IMR-90 (cell line): Measurements from ENCODE around the gene HNF1B. TPM values are rescaled to one million over a fixed set of nuclear protein-coding genes. Genes with fewer than 3 reads are reported as not detected.

Source experiments
- ATAC-seq: fragments of 200-7000 bp; cut with Tn5 transposase; 2 replicates; pipeline ENCODE4 v1.9.1; 2020; ENCODE audit warnings: low read depth, mild to moderate bottlenecking, moderate library complexity
- BruUV-seq: library from RNA; stranded (reverse); fragments of 400-500 nt; replicated peaks from 2 replicates; lab custom pipeline; 2021; lab: Mats Ljungman, UMichigan
- CTCF ChIA-PET: fragments of 300-600 bp; formaldehyde crosslinking; extraction: SDS; loops from one replicate; lab custom pipeline; 2021; ENCODE audit warnings: antibody characterized with exemption; lab: Yijun Ruan, JAX
- POLR2A ChIA-PET: fragments of 300-600 bp; sonication (Branson Sonifier 250); formaldehyde crosslinking; loops from one replicate; lab custom pipeline; 2022; ENCODE audit warnings: antibody characterized with exemption; ENCODE audit not compliant: unreplicated experiment; lab: Charles Lee
- DNase-seq: peaks from one replicate; pipeline ENCODE4 v3.0.0; 2013
- H2AFZ ChIP-seq: replicated peaks from 2 replicates; pipeline ENCODE3; 2013; ENCODE audit warnings: low read length, mild to moderate bottlenecking; ENCODE audit not compliant: poor library complexity
- H2AK5ac ChIP-seq: 2 replicates; pipeline ENCODE4 v1.6.1; 2013; ENCODE audit warnings: low read depth, low read length, inconsistent platforms
- H2AK9ac ChIP-seq: replicated peaks from 2 replicates; pipeline ENCODE3; 2013; ENCODE audit warnings: mild to moderate bottlenecking, low read depth, low read length, moderate library complexity; ENCODE audit not compliant: poor library complexity
- H2BK120ac ChIP-seq: 2 replicates; pipeline ENCODE4 v1.6.1; 2013; ENCODE audit warnings: low read depth, low read length, inconsistent platforms
- H2BK15ac ChIP-seq: 3 replicates; pipeline ENCODE4 v1.6.1; 2013; ENCODE audit warnings: low read depth, low read length, inconsistent platforms
- H2BK20ac ChIP-seq: 2 replicates; pipeline ENCODE4 v1.6.1; 2013; ENCODE audit warnings: low read depth, mild to moderate bottlenecking, inconsistent platforms, low read length, moderate library complexity
- H2BK5ac ChIP-seq: 2 replicates; pipeline ENCODE4 v1.6.1; 2013; ENCODE audit warnings: mild to moderate bottlenecking, low read depth, low read length, inconsistent platforms; ENCODE audit not compliant: poor library complexity, severe bottlenecking
- H3K14ac ChIP-seq: replicated peaks from 2 replicates; pipeline ENCODE4 v1.6.1; 2013; ENCODE audit warnings: low read depth, low read length, inconsistent platforms
- H3K18ac ChIP-seq: 2 replicates; pipeline ENCODE4 v1.6.1; 2013; ENCODE audit warnings: low read depth, low read length, control low read depth
- H3K23ac ChIP-seq: 2 replicates; pipeline ENCODE4 v1.6.1; 2013; ENCODE audit warnings: low read depth, low read length, inconsistent platforms
- H3K27ac ChIP-seq: 2 replicates; pipeline ENCODE4 v1.5.1; 2013; ENCODE audit warnings: mild to moderate bottlenecking, control low read depth, low read length; ENCODE audit not compliant: insufficient read depth
- H3K27me3 ChIP-seq: 2 replicates; pipeline ENCODE4 v1.6.1; 2013; ENCODE audit warnings: low read length; ENCODE audit not compliant: control insufficient read depth, insufficient read depth
- H3K36me3 ChIP-seq: 2 replicates; pipeline ENCODE4 v1.6.1; 2013; ENCODE audit warnings: low read length, mixed read lengths; ENCODE audit not compliant: control insufficient read depth, insufficient read depth
- H3K4ac ChIP-seq: 2 replicates; pipeline ENCODE4 v1.6.1; 2013; ENCODE audit warnings: low read depth, low read length, inconsistent platforms
- H3K4me1 ChIP-seq: 2 replicates; pipeline ENCODE4 v1.6.1; 2013; ENCODE audit warnings: low read length, mixed read lengths; ENCODE audit not compliant: control insufficient read depth, insufficient read depth
- H3K4me2 ChIP-seq: 2 replicates; pipeline ENCODE4 v1.6.1; 2013; ENCODE audit warnings: low read depth, mild to moderate bottlenecking, control low read depth, low read length, moderate library complexity
- H3K4me3 ChIP-seq: 2 replicates; pipeline ENCODE4 v1.5.1; 2013; ENCODE audit warnings: low read depth, mild to moderate bottlenecking, control low read depth, low read length, moderate library complexity; ENCODE audit not compliant: insufficient read depth
- H3K56ac ChIP-seq: 2 replicates; pipeline ENCODE4 v1.6.1; 2013; ENCODE audit warnings: low read length, inconsistent platforms; ENCODE audit not compliant: insufficient read depth; ENCODE audit errors: extremely low read depth
- H3K79me1 ChIP-seq, 2 experiments: 2 replicates each; pipeline ENCODE4 v1.6.1; 2013; ENCODE audit warnings: low read length in 2 of 2, inconsistent platforms in 1 of 2, low read depth in 1 of 2
- H3K9ac ChIP-seq: 2 replicates; pipeline ENCODE4 v1.6.1; 2013; ENCODE audit warnings: low read depth, low read length, control low read depth
- H3K9me1 ChIP-seq: 2 replicates; pipeline ENCODE4 v1.6.1; 2013; ENCODE audit warnings: low read length, inconsistent platforms; ENCODE audit not compliant: insufficient read depth
- H3K9me3 ChIP-seq: 2 replicates; pipeline ENCODE4 v1.6.1; 2013; ENCODE audit warnings: low read length; ENCODE audit not compliant: control insufficient read depth, insufficient read depth
- H4K20me1 ChIP-seq: 2 replicates; pipeline ENCODE4 v1.6.1; 2013; ENCODE audit warnings: low read length, inconsistent platforms; ENCODE audit not compliant: insufficient read depth
- H4K5ac ChIP-seq: 2 replicates; pipeline ENCODE4 v1.6.1; 2013; ENCODE audit warnings: mild to moderate bottlenecking, low read depth, low read length, control low read depth
- H4K8ac ChIP-seq, 2 experiments: 2 replicates each; pipeline ENCODE4 v1.6.1; 2013; ENCODE audit warnings: low read depth in 2 of 2, low read length in 2 of 2, control low read depth in 1 of 2, inconsistent platforms in 1 of 2
- H4K91ac ChIP-seq: 2 replicates; pipeline ENCODE4 v1.6.1; 2013; ENCODE audit warnings: low read depth, low read length, inconsistent platforms; ENCODE audit not compliant: insufficient read depth
- CTCF ChIP-seq: conservative IDR thresholded peaks from 2 replicates; pipeline ENCODE4 v1.5.1; 2012; ENCODE audit warnings: mild to moderate bottlenecking, low read depth, low read length, improper control_type of control experiment
- RAD21 ChIP-seq: IDR thresholded peaks from 2 replicates; pipeline ENCODE4 v1.6.1; 2012; ENCODE audit warnings: low read length, improper control_type of control experiment
- SMC3 ChIP-seq: fragments of 150-350 bp; IDR thresholded peaks from 2 replicates; pipeline ENCODE4 v1.6.1; 2016; ENCODE audit warnings: low read depth, mild to moderate bottlenecking, antibody characterized with exemption, low read length, moderate library complexity
- USF2 ChIP-seq: fragments of 150-350 bp; IDR thresholded peaks from 2 replicates; pipeline ENCODE4 v1.6.1; 2017; ENCODE audit warnings: mild to moderate bottlenecking, antibody characterized with exemption, low read length, low read depth
- WGBS, 2 experiments: methylation state at CpG; one replicate each; pipeline versions ENCODE4 v1.1.5 to v1.1.7; 2013; ENCODE audit warnings: missing lambda C conversion rate in 2 of 2; ENCODE audit not compliant: insufficient read length in 1 of 2; ENCODE audit errors: extremely low coverage in 2 of 2; 5-methylcytosine and 5-hydroxymethylcytosine counted together
- dilution Hi-C: fragments of 300-500 bp; cut with HindIII; formaldehyde crosslinking; loops from one replicate; pipeline ENCODE4 v1.14.3; 2018; ENCODE audit warnings: low sequenced_read_pairs; ENCODE audit not compliant: unreplicated experiment
- in situ Hi-C: fragments of 300-500 bp; cut with MboI; formaldehyde crosslinking; loops from 3 replicates; pipeline ENCODE4 v1.14.3; 2019; ENCODE audit warnings: low sequenced_read_pairs, inconsistent platforms, mixed read lengths
- intact Hi-C: fragments of 100-400 bp; cut with micrococcal nuclease; formaldehyde crosslinking; loops from 2 replicates; pipeline ENCODE4 v1.10.0; 2022
- polyA plus RNA-seq, 3 experiments: library from polyadenylated mRNA; depleted of rRNA; stranded (reverse); fragments of >200 nt; gene quantifications; 2 replicates each; pipeline ENCODE4 v1.2.3, GENCODE V29; 2012; ENCODE audit warnings: low replicate concordance in 1 of 3
- total RNA-seq: library from RNA; depleted of rRNA; stranded (reverse); fragments of >200 nt; gene quantifications from 2 replicates; pipeline ENCODE4 v1.2.3, GENCODE V29; 2012

HNF1B gene
- total and polyA plus RNA-seq, 2 of the 4 experiments (the other 2 are of a cell fraction) = not detected

DNA sequence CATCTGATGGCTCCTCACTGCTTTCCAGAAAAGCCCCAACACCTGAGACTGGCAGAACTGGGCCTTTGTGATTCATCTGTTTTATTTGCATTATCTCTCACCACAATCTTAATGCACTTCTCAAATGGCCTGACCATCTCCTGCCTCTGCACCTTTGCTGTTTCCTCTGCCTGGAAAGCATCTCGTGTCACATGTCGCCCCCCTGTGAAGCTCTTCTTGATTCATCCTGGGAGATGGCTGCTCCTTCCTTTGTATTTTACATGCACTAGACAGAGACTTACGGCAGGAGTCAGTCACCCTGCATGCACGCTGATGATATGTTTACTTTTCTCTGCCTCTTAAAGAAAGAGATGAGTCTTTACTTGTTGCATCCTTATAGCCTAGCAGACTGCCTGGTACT, 30.0 kb downstream of the HNF1B start:
- H3K4me2 ChIP-seq = no peak overlapping the region
- CTCF ChIA-PET = no interaction called here
- no peak overlapping the region for H2BK20ac ChIP-seq
- H2BK5ac ChIP-seq = no peak overlapping the region
- H3K18ac ChIP-seq = no peak overlapping the region
- H2BK15ac ChIP-seq = no peak overlapping the region
- H3K4me3 ChIP-seq = no peak overlapping the region
- no TSS peak for BruUV-seq
- H3K27me3 ChIP-seq = peaks cover 9% of the 10 kb centered on the region
- H2AFZ ChIP-seq = no peak overlapping the region
- H4K8ac ChIP-seq = no peak overlapping the region
- in situ Hi-C loops (no loop called here), intact Hi-C loops (loop anchor here (10.0 kb wide), 1 partner anchor 80 kb away; no protein-coding TSS in a partner anchor), dilution Hi-C loops (no loop called here)
- DNase-seq = peak; percentile 20
- no peak overlapping the region for H3K4ac ChIP-seq
- H3K9me1 ChIP-seq = no peaks in the 10 kb centered on the region; the same call in 1 of the 2 replicates
- TF ChIP-seq USF2 (no peak), CTCF (0 out of 2 replicates have a peak, but pooled peaks have one; percentile 22), RAD21 (peak; percentile 34; the same call in 1 of the 2 replicates), SMC3 (peak; percentile 9; the same call in 1 of the 2 replicates)
- no peak for ATAC-seq
- H2AK9ac ChIP-seq = no peak overlapping the region
- H3K56ac ChIP-seq = no peak overlapping the region
- H3K79me1 ChIP-seq = no peaks in the 10 kb centered on the region
- H3K36me3 ChIP-seq = no peaks in the 10 kb centered on the region
- H3K9me3 ChIP-seq = no peaks in the 10 kb centered on the region
- H3K14ac ChIP-seq = no peak overlapping the region
- no peak overlapping the region for H4K91ac ChIP-seq
- H3K27ac ChIP-seq = no peak overlapping the region
- H3K4me1 ChIP-seq = peaks cover 11% of the 10 kb centered on the region
- WGBS, 2 experiments = 71% methylated on average over 2 of the region's 4 CpGs; no CpG with 5 or more reads in 1 of the 2 experiments
- no peak overlapping the region for H3K9ac ChIP-seq
- POLR2A ChIA-PET = no interaction called here
- no peaks in the 10 kb centered on the region for H4K20me1 ChIP-seq
- H2BK120ac ChIP-seq = no peak overlapping the region
- H3K23ac ChIP-seq = no peak overlapping the region
- H4K5ac ChIP-seq = no peak overlapping the region
- H2AK5ac ChIP-seq = no peak overlapping the region
